SJCRH30 (cell line): Measurements from ENCODE around the gene PNMA6F. TPM values are rescaled to one million over a fixed set of nuclear protein-coding genes. Genes with fewer than 3 reads are reported as not detected.
"Not testable (repeated sequence)": the region's sequence is repeated elsewhere in the genome, so short reads cannot be mapped to it uniquely, and the experiment has no call there.

Experiments used
- DNase-seq, 2 experiments: peaks; one replicate each; pipeline ENCODE4 v3.0.0-alpha.2; 2015 to 2020
- H3K27ac ChIP-seq: fragments of 250-450 bp; sonication (Bioruptor Pico); 2 replicates; pipeline ENCODE4 v1.5.1; 2020; ENCODE audit warnings: mild to moderate bottlenecking, moderate library complexity
- H3K27me3 ChIP-seq: fragments of 250-450 bp; sonication (Bioruptor Pico); 2 replicates; pipeline ENCODE4 v1.5.1; 2020; ENCODE audit warnings: mild to moderate bottlenecking, moderate library complexity
- H3K36me3 ChIP-seq: fragments of 250-450 bp; sonication (Bioruptor Pico); 2 replicates; pipeline ENCODE4 v1.5.1; 2020; ENCODE audit warnings: mild to moderate bottlenecking, moderate library complexity
- H3K4me1 ChIP-seq: fragments of 250-450 bp; sonication (Bioruptor Pico); 2 replicates; pipeline ENCODE4 v1.5.1; 2020; ENCODE audit warnings: mild to moderate bottlenecking, moderate library complexity
- H3K4me3 ChIP-seq: fragments of 250-450 bp; sonication (Bioruptor Pico); 2 replicates; pipeline ENCODE4 v1.5.1; 2020; ENCODE audit warnings: mild to moderate bottlenecking, moderate library complexity
- H3K9me3 ChIP-seq: fragments of 250-450 bp; sonication (Bioruptor Pico); replicated peaks from 2 replicates; pipeline ENCODE4 v1.5.1; 2020; ENCODE audit warnings: mild to moderate bottlenecking, moderate library complexity
- total RNA-seq: library from RNA; depleted of rRNA; stranded (reverse); fragments of >200 nt; shearing (Covaris generic); gene quantifications from 2 replicates; pipeline ENCODE4 v1.2.3, GENCODE V29; 2014

The PNMA6F gene
- total RNA-seq, 1 experiment from 2014 or later = not detected

- Histone ChIP-seq H3K4me1 (no peaks in the 10 kb centered on the region), H3K27me3 (no peaks in the 10 kb centered on the region), H3K4me3 (no peak overlapping the region), H3K36me3 (peaks cover 2% of the 10 kb centered on the region; the same call in 1 of the 2 replicates), H3K27ac (no peak overlapping the region), H3K9me3 (no peaks in the 10 kb centered on the region)
- DNase-seq = no peak
Measured at GRCh38 chrX:153342762-153343558, 21.4 kb upstream of the PNMA6F start.

- Histone ChIP-seq H3K36me3 (peaks cover 2% of the 10 kb centered on the region; the same call in 1 of the 2 replicates), H3K27ac (no peak overlapping the region), H3K9me3 (no peaks in the 10 kb centered on the region), H3K27me3 (no peaks in the 10 kb centered on the region), H3K4me3 (no peak overlapping the region), H3K4me1 (no peaks in the 10 kb centered on the region)
- DNase-seq = no peak
Measured at GRCh38 chrX:153340111-153340510, 18.5 kb upstream of the PNMA6F start.

- Histone ChIP-seq H3K27me3 (no peaks in the 10 kb centered on the region), H3K4me1 (no peaks in the 10 kb centered on the region), H3K4me3 (no peak overlapping the region), H3K36me3 (peaks cover 2% of the 10 kb centered on the region; the same call in 1 of the 2 replicates), H3K9me3 (no peaks in the 10 kb centered on the region), H3K27ac (no peak overlapping the region)
- no peak for DNase-seq
Measured at GRCh38 chrX:153339662-153340061, 18.1 kb upstream of the PNMA6F start.

- H3K4me1 ChIP-seq = no peaks in the 10 kb centered on the region
- H3K27me3 ChIP-seq = no peaks in the 10 kb centered on the region
- peaks cover 2% of the 10 kb centered on the region; the same call in 1 of the 2 replicates for H3K36me3 ChIP-seq
- no peak overlapping the region for H3K27ac ChIP-seq
- H3K9me3 ChIP-seq = no peaks in the 10 kb centered on the region
- no peak for DNase-seq
- H3K4me3 ChIP-seq = no peak overlapping the region
Measured at GRCh38 chrX:153338836-153339235, 17.3 kb upstream of the PNMA6F start.

DNA sequence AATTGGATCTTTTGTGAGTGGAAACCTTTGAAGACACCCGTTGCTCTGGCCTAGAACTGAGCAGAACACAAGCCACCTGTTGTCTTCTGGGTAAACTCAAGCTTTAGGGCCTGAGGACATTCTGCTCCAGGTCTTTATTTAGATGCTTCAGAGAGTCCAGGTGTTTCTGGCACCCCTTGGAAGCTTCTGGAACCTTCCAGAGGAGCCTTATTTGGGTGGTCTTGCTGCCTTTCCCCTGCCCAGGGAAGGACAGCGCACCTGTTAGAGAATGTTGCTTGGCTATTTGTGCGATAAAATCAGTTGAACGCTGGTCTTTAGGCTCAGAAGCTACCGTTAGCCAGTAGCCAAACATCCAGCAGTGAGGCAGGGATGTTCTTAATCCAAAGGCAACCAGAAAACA lies 15.4 kb upstream of the PNMA6F start:
- Histone ChIP-seq H3K4me3 (no peak overlapping the region), H3K27ac (no peak overlapping the region), H3K27me3 (no peaks in the 10 kb centered on the region), H3K4me1 (no peaks in the 10 kb centered on the region), H3K36me3 (peaks cover 2% of the 10 kb centered on the region; the same call in 1 of the 2 replicates), H3K9me3 (no peaks in the 10 kb centered on the region)
- no peak for DNase-seq

- Histone ChIP-seq H3K27me3 (no peaks in the 10 kb centered on the region), H3K4me3 (no peak overlapping the region), H3K9me3 (no peaks in the 10 kb centered on the region), H3K4me1 (no peaks in the 10 kb centered on the region), H3K36me3 (peaks cover 2% of the 10 kb centered on the region; the same call in 1 of the 2 replicates), H3K27ac (no peak overlapping the region)
- DNase-seq = no peak
Measured at GRCh38 chrX:153336121-153336894, 14.7 kb upstream of the PNMA6F start.

- H3K36me3 ChIP-seq = no peaks in the 10 kb centered on the region
- peak overlapping the region; percentile 86 for H3K4me3 ChIP-seq
- H3K27ac ChIP-seq = peak overlapping the region; percentile 37
- no peaks in the 10 kb centered on the region for H3K9me3 ChIP-seq
- no peaks in the 10 kb centered on the region for H3K4me1 ChIP-seq
- no peak for DNase-seq
- no peaks in the 10 kb centered on the region for H3K27me3 ChIP-seq
Measured at GRCh38 chrX:153334654-153335295, 13.2 kb upstream of the PNMA6F start.

GRCh38 chrX:153333821-153334653 lies 12.5 kb upstream of the PNMA6F start, which contains the start of gene ZNF275:
Gene ZNF275, plus strand, starts transcription at chrX:153334153. Its CDS starts 2,527 bp downstream, at chrX:153336680.
- Histone ChIP-seq H3K27me3 (no peaks in the 10 kb centered on the region), H3K4me3 (peak within 1 kb of the TSS; percentile 86), H3K36me3 (no peaks in the 10 kb centered on the region), H3K9me3 (no peaks in the 10 kb centered on the region), H3K27ac (peak within 1 kb of the TSS; percentile 37), H3K4me1 (no peaks in the 10 kb centered on the region)
- peak; percentile 66 to 80 for DNase-seq

- Histone ChIP-seq H3K27me3 (no peaks in the 10 kb centered on the region), H3K9me3 (no peaks in the 10 kb centered on the region), H3K36me3 (no peaks in the 10 kb centered on the region), H3K4me3 (peak overlapping the region; percentile 86), H3K27ac (no peak overlapping the region), H3K4me1 (no peaks in the 10 kb centered on the region)
- DNase-seq = no peak
Measured at GRCh38 chrX:153333266-153333665, 11.7 kb upstream of the PNMA6F start.

- no peak for DNase-seq
- no peaks in the 10 kb centered on the region for H3K4me1 ChIP-seq
Measured at GRCh38 chrX:153327561-153327960, 6.0 kb upstream of the PNMA6F start.

DNA sequence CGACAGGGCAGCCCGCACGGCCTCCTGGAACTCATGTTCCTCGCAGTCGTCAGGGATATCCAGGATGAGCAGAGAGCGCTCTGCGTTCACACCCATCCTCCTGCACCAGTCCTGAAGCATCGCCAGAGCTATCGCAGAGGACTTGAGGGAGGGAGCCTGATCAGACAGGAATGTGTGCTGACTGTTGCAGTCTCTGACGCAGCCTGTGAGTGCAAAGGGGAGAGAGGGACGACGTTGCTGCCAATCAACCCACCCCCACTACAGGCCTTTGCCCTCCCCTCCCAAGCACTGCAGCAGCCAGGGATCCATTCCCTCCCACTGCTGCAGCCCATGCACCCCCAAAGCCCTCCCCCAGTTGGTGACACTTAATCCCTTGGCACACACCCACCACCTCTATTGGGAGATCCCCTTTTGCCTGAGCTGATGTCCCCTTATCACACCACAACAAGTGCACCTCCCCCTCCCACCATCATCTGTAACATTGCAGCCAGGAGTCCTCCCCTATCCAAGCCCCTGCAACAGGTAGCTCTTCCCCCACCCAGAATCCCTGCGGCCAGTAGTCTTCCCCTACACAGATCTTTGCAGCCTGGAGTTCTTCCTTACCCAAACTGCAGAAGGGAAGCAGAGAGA lies 897 bp downstream of the PNMA6F start:
- Histone ChIP-seq H3K27me3 (no peaks in the 10 kb centered on the region), H3K27ac (no peak overlapping the region), H3K9me3 (no peaks in the 10 kb centered on the region), H3K4me1 (no peaks in the 10 kb centered on the region), H3K36me3 (no peaks in the 10 kb centered on the region), H3K4me3 (no peak overlapping the region)
- DNase-seq = no peak

More at GRCh38 chrX:153327561-153327960, 6.0 kb upstream of the PNMA6F start:
- Histone ChIP-seq H3K27me3 (no peaks in the 10 kb centered on the region), H3K4me3 (no peak overlapping the region), H3K9me3 (no peaks in the 10 kb centered on the region), H3K36me3 (no peaks in the 10 kb centered on the region), H3K27ac (no peak overlapping the region)

DNA sequence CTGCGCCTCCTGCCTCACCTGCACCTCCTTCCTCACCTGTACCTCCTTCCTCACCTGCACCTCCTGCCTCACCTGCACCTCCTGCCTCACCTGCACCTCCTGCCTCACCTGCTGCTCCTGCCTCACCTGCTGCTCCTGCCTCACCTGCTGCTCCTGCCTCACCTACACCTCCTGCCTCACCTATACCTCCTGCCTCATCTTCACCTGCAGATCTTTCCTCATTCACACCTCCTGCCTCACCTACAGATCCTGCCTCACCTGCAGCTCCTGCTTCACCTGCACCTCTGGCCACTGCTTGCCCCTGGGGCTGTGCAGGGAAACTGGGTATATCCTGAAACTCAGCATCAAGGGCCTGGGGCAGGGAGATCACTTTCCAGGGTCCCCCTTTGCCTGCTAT lies 1.5 kb downstream of the PNMA6F start:
- H3K36me3 ChIP-seq, DNase-seq, H3K27me3 ChIP-seq, H3K9me3 ChIP-seq, H3K4me3 ChIP-seq, H3K4me1 ChIP-seq, H3K27ac ChIP-seq: not testable (repeated sequence)

GRCh38 chrX:153319295-153320046 lies 2.1 kb downstream of the PNMA6F start:
- no peaks in the 10 kb centered on the region for H3K9me3 ChIP-seq
- no peak overlapping the region for H3K4me3 ChIP-seq
- no peak overlapping the region for H3K27ac ChIP-seq
- no peaks in the 10 kb centered on the region for H3K36me3 ChIP-seq
- H3K27me3 ChIP-seq = no peaks in the 10 kb centered on the region
- no peak for DNase-seq
- H3K4me1 ChIP-seq = no peaks in the 10 kb centered on the region
